HG03045 (cell line): ENCODE measurements around the gene HOXA5.

Experiments
- ATAC-seq: cut with Tn5 transposase; IDR thresholded peaks from one replicate; pipeline ENCODE4 v1.9.1; 2021; ENCODE audit warnings: mild to moderate bottlenecking, moderate library complexity; ENCODE audit not compliant: unreplicated experiment

HOXA5 gene

GRCh38 chr7:27137640-27138315 is 5.7 kb downstream of the HOXA5 start:
- ATAC-seq: no peak

GRCh38 chr7:27134392-27134791 is 9.1 kb downstream of the HOXA5 start:
- no peak for ATAC-seq

- no peak for ATAC-seq
These were observed 9.9 kb downstream of the HOXA5 start for GRCh38 chr7:27133409-27134231.

GRCh38 chr7:27132978-27133377 is 10.5 kb downstream of the HOXA5 start:
- ATAC-seq: no peak

- no peak for ATAC-seq
These were observed 11.3 kb downstream of the HOXA5 start for GRCh38 chr7:27132214-27132613.

- no peak for ATAC-seq
These were observed 12.1 kb downstream of the HOXA5 start for GRCh38 chr7:27131390-27131819.

GRCh38 chr7:27130540-27131389 is 12.7 kb downstream of the HOXA5 start, which contains the start of gene HOXA4:
Gene HOXA4 (minus strand): TSS chr7:27130757. CDS start chr7:27130733, 24 bp downstream.
- ATAC-seq: no peak

GRCh38 chr7:27129729-27130539 is 13.5 kb downstream of the HOXA5 start:
- no peak for ATAC-seq

GRCh38 chr7:27128776-27129728 is 14.4 kb downstream of the HOXA5 start:
- ATAC-seq: no peak

- ATAC-seq: no peak
These were observed 15.4 kb downstream of the HOXA5 start for GRCh38 chr7:27128034-27128433.

GRCh38 chr7:27126596-27127327 is 16.7 kb downstream of the HOXA5 start:
- ATAC-seq: no peak

- ATAC-seq: no peak
These were observed 17.5 kb downstream of the HOXA5 start for GRCh38 chr7:27125986-27126394.

- ATAC-seq: no peak
These were observed 18.4 kb downstream of the HOXA5 start for GRCh38 chr7:27124902-27125689.

- no peak for ATAC-seq
These were observed 19.2 kb downstream of the HOXA5 start for GRCh38 chr7:27124096-27124901.

GRCh38 chr7:27123477-27124053 is 19.9 kb downstream of the HOXA5 start:
- no peak for ATAC-seq

GRCh38 chr7:27123007-27123476 is 20.4 kb downstream of the HOXA5 start:
- no peak for ATAC-seq
